Loucy (cell line): Measurements from ENCODE around the gene CDK4.

Source experiments
- H2AFZ ChIP-seq: fragments of 200-600 bp; sonication (generic); 2 replicates; pipeline ENCODE4 v1.6.0; 2016; ENCODE audit warnings: antibody characterized with exemption, mild to moderate bottlenecking, low read length, moderate library complexity
- H3F3A ChIP-seq: fragments of 200-600 bp; 2 replicates; pipeline ENCODE4 v1.6.0; 2016; ENCODE audit warnings: antibody characterized with exemption, low read depth, mild to moderate bottlenecking
- H3K27me3 ChIP-seq: fragments of 200-600 bp; sonication (generic); 2 replicates; pipeline ENCODE4 v1.6.1; 2014; ENCODE audit warnings: low read length, mild to moderate bottlenecking; ENCODE audit not compliant: insufficient read depth, poor library complexity, severe bottlenecking
- H3K36me3 ChIP-seq: fragments of 200-600 bp; sonication (generic); 2 replicates; pipeline ENCODE4 v1.6.1; 2016; ENCODE audit warnings: low read length; ENCODE audit not compliant: insufficient read depth
- H3K4me1 ChIP-seq: fragments of 200-600 bp; sonication (generic); 2 replicates; pipeline ENCODE4 v1.5.1; 2014; ENCODE audit warnings: low read length, mild to moderate bottlenecking; ENCODE audit not compliant: insufficient read depth, poor library complexity, severe bottlenecking
- H3K4me2 ChIP-seq: fragments of 200-600 bp; sonication (generic); 2 replicates; pipeline ENCODE4 v1.6.0; 2014; ENCODE audit warnings: antibody characterized with exemption, low read length, low read depth, mild to moderate bottlenecking; ENCODE audit not compliant: poor library complexity, severe bottlenecking
- H3K4me3 ChIP-seq: fragments of 200-600 bp; sonication (generic); 2 replicates; pipeline ENCODE4 v1.5.1; 2014; ENCODE audit warnings: low read length, mild to moderate bottlenecking, mixed read lengths; ENCODE audit not compliant: poor library complexity, severe bottlenecking
- H3K79me2 ChIP-seq: fragments of 200-600 bp; sonication (generic); 2 replicates; pipeline ENCODE4 v1.6.1; 2014; ENCODE audit warnings: low read length; ENCODE audit not compliant: insufficient read depth
- H3K9ac ChIP-seq: fragments of 200-600 bp; sonication (generic); 2 replicates; pipeline ENCODE4 v1.6.0; 2014; ENCODE audit warnings: mild to moderate bottlenecking, low read depth, low read length, moderate library complexity; ENCODE audit not compliant: poor library complexity, severe bottlenecking
- H3K9me2 ChIP-seq: fragments of 200-600 bp; sonication (generic); replicated peaks from 2 replicates; pipeline ENCODE4 v1.6.1; 2016; ENCODE audit warnings: low read depth, low read length, mixed read lengths
- H3K9me3 ChIP-seq: fragments of 200-600 bp; sonication (generic); 2 replicates; pipeline ENCODE4 v1.6.1; 2014; ENCODE audit warnings: mild to moderate bottlenecking, antibody characterized with exemption, low read length, low read depth; ENCODE audit not compliant: insufficient read depth
- H4K20me1 ChIP-seq: fragments of 200-600 bp; sonication (generic); 2 replicates; pipeline ENCODE4 v1.6.0; 2014; ENCODE audit warnings: antibody characterized with exemption, low read length, mild to moderate bottlenecking; ENCODE audit not compliant: insufficient read depth, poor library complexity, severe bottlenecking
- EZH2phosphoT487 ChIP-seq: fragments of 200-600 bp; IDR thresholded peaks from 2 replicates; pipeline ENCODE4 v1.6.1; 2018; ENCODE audit warnings: antibody characterized with exemption, mild to moderate bottlenecking, moderate library complexity, borderline replicate concordance
- TF ChIP-seq, protein P1 (sequence below): fragments of 200-600 bp; sonication (generic); conservative IDR thresholded peaks from 2 replicates; pipeline ENCODE4 v1.5.1; 2014; ENCODE audit warnings: mild to moderate bottlenecking, antibody characterized with exemption, low read length

The CDK4 gene

DNA sequence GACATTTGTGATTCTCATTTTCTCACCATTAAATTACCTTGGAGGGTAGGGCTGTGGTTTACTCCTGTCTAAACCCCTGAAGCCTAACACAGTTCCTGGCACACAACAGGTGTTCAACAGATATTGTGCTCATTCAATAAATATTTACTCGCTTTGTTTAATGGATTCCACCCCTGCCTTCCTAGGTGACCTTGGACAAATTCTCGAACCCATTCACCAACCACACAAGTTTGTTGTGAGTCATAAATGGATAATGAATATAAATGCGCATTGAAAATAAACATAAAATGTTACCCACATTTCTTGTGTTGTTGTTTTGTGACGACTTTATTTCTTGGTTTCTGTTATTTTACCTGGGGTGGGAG, 30.1 kb upstream of the CDK4 start:
- TF ChIP-seq, protein P1, sequence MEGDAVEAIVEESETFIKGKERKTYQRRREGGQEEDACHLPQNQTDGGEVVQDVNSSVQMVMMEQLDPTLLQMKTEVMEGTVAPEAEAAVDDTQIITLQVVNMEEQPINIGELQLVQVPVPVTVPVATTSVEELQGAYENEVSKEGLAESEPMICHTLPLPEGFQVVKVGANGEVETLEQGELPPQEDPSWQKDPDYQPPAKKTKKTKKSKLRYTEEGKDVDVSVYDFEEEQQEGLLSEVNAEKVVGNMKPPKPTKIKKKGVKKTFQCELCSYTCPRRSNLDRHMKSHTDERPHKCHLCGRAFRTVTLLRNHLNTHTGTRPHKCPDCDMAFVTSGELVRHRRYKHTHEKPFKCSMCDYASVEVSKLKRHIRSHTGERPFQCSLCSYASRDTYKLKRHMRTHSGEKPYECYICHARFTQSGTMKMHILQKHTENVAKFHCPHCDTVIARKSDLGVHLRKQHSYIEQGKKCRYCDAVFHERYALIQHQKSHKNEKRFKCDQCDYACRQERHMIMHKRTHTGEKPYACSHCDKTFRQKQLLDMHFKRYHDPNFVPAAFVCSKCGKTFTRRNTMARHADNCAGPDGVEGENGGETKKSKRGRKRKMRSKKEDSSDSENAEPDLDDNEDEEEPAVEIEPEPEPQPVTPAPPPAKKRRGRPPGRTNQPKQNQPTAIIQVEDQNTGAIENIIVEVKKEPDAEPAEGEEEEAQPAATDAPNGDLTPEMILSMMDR: no peak
- no peak for TF ChIP-seq EZH2phosphoT487
- Histone ChIP-seq H3K9me3 (no peaks in the 10 kb centered on the region), H3K9me2 (no peaks in the 10 kb centered on the region), H3K27me3 (no peaks in the 10 kb centered on the region), H3K4me2 (peak overlapping the region; percentile 85), H2AFZ (peak overlapping the region; percentile 48), H3K9ac (no peak overlapping the region), H3K79me2 (peaks cover 30% of the 10 kb centered on the region), H3K4me1 (peaks cover 25% of the 10 kb centered on the region), H3F3A (no peaks in the 10 kb centered on the region), H4K20me1 (peaks cover 13% of the 10 kb centered on the region), H3K36me3 (peaks cover 16% of the 10 kb centered on the region; the same call in 1 of the 2 replicates), H3K4me3 (peak overlapping the region; percentile 91)

DNA sequence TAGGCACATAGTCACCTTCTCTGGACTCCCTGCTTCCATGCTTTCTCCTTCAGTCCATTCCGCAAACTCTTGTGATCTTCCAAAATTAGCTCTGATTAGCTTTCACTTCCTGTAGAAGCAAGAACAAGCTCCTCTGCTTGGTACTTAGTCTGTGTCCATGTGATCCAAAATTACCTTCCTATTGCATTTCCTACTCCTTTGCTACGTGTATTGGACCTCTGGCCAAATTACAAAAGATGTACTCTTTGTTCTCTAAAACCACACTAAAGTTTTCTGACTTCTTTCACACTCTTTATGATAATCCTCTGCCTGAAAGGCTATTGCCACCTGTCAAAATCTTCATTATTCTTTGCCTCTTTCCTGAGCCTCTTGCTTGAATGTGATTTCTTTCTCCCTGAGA, 29.7 kb upstream of the CDK4 start:
- peaks cover 25% of the 10 kb centered on the region for H3K4me1 ChIP-seq
- no peaks in the 10 kb centered on the region for H3K9me3 ChIP-seq
- peak overlapping the region; percentile 85 for H3K4me2 ChIP-seq
- H3K4me3 ChIP-seq: peak overlapping the region; percentile 91
- H3F3A ChIP-seq: no peaks in the 10 kb centered on the region
- peaks cover 27% of the 10 kb centered on the region for H3K79me2 ChIP-seq
- TF ChIP-seq EZH2phosphoT487: no peak
- TF ChIP-seq, protein P1: no peak
- H3K27me3 ChIP-seq: no peaks in the 10 kb centered on the region
- H4K20me1 ChIP-seq: peaks cover 13% of the 10 kb centered on the region
- 0 out of 2 replicates have a peak overlapping the region, but pooled peaks have one; percentile 48 for H2AFZ ChIP-seq
- no peak overlapping the region for H3K9ac ChIP-seq
- H3K36me3 ChIP-seq: peaks cover 12% of the 10 kb centered on the region; the same call in 1 of the 2 replicates
- no peaks in the 10 kb centered on the region for H3K9me2 ChIP-seq

DNA sequence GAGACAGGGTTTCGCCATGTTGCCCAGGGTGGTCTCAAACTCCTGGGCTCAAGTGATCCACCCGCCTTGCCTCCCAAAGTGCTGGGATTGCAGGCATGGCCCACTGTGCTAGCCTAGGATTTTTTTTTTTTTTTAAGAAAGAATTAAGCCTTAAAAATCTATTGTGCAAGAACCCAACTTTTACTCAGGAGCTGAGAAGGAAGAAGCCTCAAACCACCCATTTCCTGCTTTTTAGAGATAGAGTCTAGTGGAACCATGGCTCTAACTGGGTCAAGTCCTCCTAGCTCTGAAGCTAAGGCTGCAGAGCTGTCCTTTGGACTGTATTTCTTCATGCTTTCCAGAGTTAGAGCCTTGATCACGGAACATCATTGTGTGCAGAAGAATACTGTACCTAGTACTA, 29.1 kb upstream of the CDK4 start:
- Histone ChIP-seq H3F3A (no peaks in the 10 kb centered on the region), H2AFZ (0 out of 2 replicates have a peak overlapping the region, but pooled peaks have one; percentile 5), H3K9me2 (no peaks in the 10 kb centered on the region), H3K4me1 (peaks cover 25% of the 10 kb centered on the region), H3K79me2 (peaks cover 27% of the 10 kb centered on the region), H3K4me2 (peak overlapping the region; percentile 85), H4K20me1 (peaks cover 10% of the 10 kb centered on the region), H3K9me3 (no peaks in the 10 kb centered on the region), H3K9ac (no peak overlapping the region), H3K4me3 (no peak overlapping the region), H3K36me3 (peaks cover 6% of the 10 kb centered on the region; the same call in 1 of the 2 replicates), H3K27me3 (no peaks in the 10 kb centered on the region)
- TF ChIP-seq, protein P1: no peak
- no peak for TF ChIP-seq EZH2phosphoT487
